Hematopoietic multipotent progenitor cell treated with erythropoietin and hydrocortisone succinate and interleukin-3 and kit ligand, for 15 days (in vitro differentiated cells): ENCODE measurements around the gene TEKTIP1.

Source experiments
- DNase-seq: peaks from one replicate; pipeline ENCODE4 v3.0.0-alpha.2; 2015; ENCODE audit warnings: low spot score

TEKTIP1 gene

GRCh38 chr19:3586127-3586626 lies 47.2 kb downstream of the TEKTIP1 start:
- DNase-seq: no peak

GRCh38 chr19:3586707-3587346 lies 47.9 kb downstream of the TEKTIP1 start:
- DNase-seq: no peak

- no peak for DNase-seq
Observed at GRCh38 chr19:3589439-3589838, 50.5 kb downstream of the TEKTIP1 start.

GRCh38 chr19:3589949-3590348 lies 51.0 kb downstream of the TEKTIP1 start:
- DNase-seq: no peak

GRCh38 chr19:3590991-3591659 lies 52.2 kb downstream of the TEKTIP1 start:
- DNase-seq: no peak

GRCh38 chr19:3591876-3592613 lies 53.1 kb downstream of the TEKTIP1 start:
- no peak for DNase-seq

DNA sequence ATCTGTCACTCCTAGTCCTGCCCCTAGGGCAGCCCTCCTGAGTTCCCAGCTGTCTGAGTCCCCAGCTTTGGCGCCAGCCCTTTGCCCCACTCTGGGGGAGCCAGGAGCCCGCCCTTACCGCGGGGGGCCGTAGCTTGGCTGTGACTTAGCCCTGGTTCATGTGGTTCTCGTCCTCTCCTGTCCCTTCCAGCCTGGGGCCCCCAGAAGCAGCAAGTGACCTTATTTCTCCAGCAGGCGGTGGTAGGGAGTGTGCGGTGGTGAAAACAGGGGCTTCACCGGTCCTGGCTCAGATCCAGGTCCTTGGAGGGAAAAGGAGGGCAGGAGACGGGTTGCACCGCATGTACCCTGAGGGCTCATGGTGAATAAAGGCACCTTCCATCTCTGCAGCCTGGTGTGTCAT lies 54.2 kb downstream of the TEKTIP1 start:
- no peak for DNase-seq
